Measurements from ENCODE around the gene PCGF1. TPM values are rescaled to one million over a fixed set of nuclear protein-coding genes. Genes with fewer than 3 reads are reported as not detected.

The PCGF1 gene
- total and polyA plus RNA-seq, 9 of the 15 experiments (the other 6 are each of a cell fraction or from before 2014, with no cell fraction given) = 20.3 to 45.7 (median 29.3) TPM

DNA sequence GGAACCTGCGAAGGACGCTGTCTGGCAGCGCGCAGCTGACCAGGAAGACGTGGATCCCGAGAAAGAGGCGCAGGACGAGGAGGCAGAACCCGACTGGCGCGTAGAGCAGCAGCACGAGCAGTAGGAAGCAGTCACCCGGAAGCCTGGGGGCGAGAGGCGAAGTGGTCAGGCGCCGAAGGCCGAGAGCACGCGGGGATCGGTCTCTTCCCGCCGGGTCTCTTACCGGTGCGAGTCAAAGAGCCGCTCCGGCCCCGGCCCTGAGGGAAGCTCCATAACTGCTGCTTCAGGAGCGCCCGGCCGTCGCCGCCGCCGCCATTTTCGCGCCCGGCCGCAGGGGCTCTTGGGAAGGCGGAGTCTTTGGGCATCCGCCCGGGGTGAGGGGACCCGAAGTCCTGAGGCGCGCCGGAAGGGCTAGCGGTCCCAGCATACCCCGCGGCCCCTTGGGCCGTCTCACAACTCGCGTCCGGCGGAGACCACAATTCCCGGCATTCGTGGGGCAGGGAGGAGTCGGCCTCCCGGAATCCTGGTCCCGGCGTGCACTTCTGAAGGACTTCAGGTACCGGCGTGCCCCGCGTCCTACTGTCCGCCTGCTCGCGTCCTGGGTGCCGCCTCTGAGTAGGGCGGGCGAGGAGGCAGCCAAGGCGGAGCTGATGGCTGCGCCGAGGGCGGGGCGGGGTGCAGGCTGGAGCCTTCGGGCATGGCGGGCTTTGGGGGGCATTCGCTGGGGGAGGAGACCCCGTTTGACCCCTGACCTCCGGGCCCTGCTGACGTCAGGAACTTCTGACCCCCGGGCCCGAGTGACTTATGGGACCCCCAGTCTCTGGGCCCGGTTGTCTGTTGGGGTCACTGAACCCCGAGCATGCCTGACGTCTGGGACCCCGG is 22.1 kb upstream of the PCGF1 start, which contains the start of the genes AUP1 and HTRA2 (continued):
- TF ChIP-seq YY1 (IDR thresholded peaks at IDR 0.05; ENCODE audit: borderline replicate concordance in 1 of 3, control insufficient read depth in 1 of 3, extremely low read depth in 1 of 3, insufficient read depth in 3 of 3, insufficient read length in 1 of 3, insufficient replicate concordance in 2 of 3, low read depth in 1 of 3, low read length in 2 of 3) = peak; percentile 83 to 97 (median 94)
- TF ChIP-seq, protein P1, sequence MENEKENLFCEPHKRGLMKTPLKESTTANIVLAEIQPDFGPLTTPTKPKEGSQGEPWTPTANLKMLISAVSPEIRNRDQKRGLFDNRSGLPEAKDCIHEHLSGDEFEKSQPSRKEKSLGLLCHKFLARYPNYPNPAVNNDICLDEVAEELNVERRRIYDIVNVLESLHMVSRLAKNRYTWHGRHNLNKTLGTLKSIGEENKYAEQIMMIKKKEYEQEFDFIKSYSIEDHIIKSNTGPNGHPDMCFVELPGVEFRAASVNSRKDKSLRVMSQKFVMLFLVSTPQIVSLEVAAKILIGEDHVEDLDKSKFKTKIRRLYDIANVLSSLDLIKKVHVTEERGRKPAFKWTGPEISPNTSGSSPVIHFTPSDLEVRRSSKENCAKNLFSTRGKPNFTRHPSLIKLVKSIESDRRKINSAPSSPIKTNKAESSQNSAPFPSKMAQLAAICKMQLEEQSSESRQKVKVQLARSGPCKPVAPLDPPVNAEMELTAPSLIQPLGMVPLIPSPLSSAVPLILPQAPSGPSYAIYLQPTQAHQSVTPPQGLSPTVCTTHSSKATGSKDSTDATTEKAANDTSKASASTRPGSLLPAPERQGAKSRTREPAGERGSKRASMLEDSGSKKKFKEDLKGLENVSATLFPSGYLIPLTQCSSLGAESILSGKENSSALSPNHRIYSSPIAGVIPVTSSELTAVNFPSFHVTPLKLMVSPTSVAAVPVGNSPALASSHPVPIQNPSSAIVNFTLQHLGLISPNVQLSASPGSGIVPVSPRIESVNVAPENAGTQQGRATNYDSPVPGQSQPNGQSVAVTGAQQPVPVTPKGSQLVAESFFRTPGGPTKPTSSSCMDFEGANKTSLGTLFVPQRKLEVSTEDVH (IDR thresholded peaks at IDR 0.05; ENCODE audit: low read depth, partially characterized antibody) = peak; percentile 66
- TF ChIP-seq ZC3H8 (IDR thresholded peaks at IDR 0.05) = no peak
- no peak for TF ChIP-seq STAT5B (CRISPR knock-in tag; IDR thresholded peaks at IDR 0.05)
- TF ChIP-seq TEAD2 (tag; IDR thresholded peaks at IDR 0.05) = no peak
- peak; percentile 76 to 80 for TF ChIP-seq NRF1 (conservative IDR thresholded peaks at IDR 0.05 in 1 of 2, IDR thresholded peaks at IDR 0.05 in 1 of 2)
- no peak; the same call in 1 of the 2 replicates for TF ChIP-seq HSF4 (CRISPR knock-in tag; IDR thresholded peaks at IDR 0.05; ENCODE audit: borderline replicate concordance)
- no peak for TF ChIP-seq NR4A1 (CRISPR knock-in tag; IDR thresholded peaks at IDR 0.05)
- no peak for TF ChIP-seq NR4A1 (tag; IDR thresholded peaks at IDR 0.05)
- TF ChIP-seq EGR1 (conservative IDR thresholded peaks at IDR 0.05) = no peak
- TF ChIP-seq ETS2 (tag; IDR thresholded peaks at IDR 0.05; ENCODE audit: borderline replicate concordance, poor library complexity, severe bottlenecking) = no peak
- no peak for TF ChIP-seq ZNF445 (CRISPR knock-in tag; IDR thresholded peaks at IDR 0.05; ENCODE audit: low read depth)
- 0 out of 2 replicates have a peak, but pooled peaks have one; percentile 61 for TF ChIP-seq PHB (CRISPR knock-in tag; IDR thresholded peaks at IDR 0.05)
- TF ChIP-seq ZNF197 (CRISPR knock-in tag; IDR thresholded peaks at IDR 0.05; ENCODE audit: low read depth) = 0 out of 2 replicates have a peak, but pooled peaks have one; percentile 79
- no peak for TF ChIP-seq RBM17 (IDR thresholded peaks at IDR 0.05; ENCODE audit: borderline replicate concordance, low read depth, low read length)
- TF ChIP-seq ZNF668 (CRISPR knock-in tag; IDR thresholded peaks at IDR 0.05) = no peak
- TF ChIP-seq ZNF277 (CRISPR knock-in tag; IDR thresholded peaks at IDR 0.05; ENCODE audit: borderline replicate concordance) = no peak
- TF ChIP-seq STAT5A (IDR thresholded peaks at IDR 0.05; ENCODE audit: borderline replicate concordance, low read length) = no peak
- TF ChIP-seq MCM2 (IDR thresholded peaks at IDR 0.05; ENCODE audit: low read depth) = no peak
- TF ChIP-seq ZNF449 (CRISPR knock-in tag; IDR thresholded peaks at IDR 0.05) = no peak
- TF ChIP-seq ZNF561 (CRISPR knock-in tag; conservative IDR thresholded peaks at IDR 0.05) = no peak
- no peak for TF ChIP-seq SMAD3 (CRISPR knock-in tag; conservative IDR thresholded peaks at IDR 0.05)

All from K562 (cell line).